H9 (cell line): ENCODE measurements around the gene IL25. TPM values are rescaled to one million over a fixed set of nuclear protein-coding genes. Genes with fewer than 3 reads are reported as not detected.

Experiments
- DNase-seq: peaks from one replicate; pipeline ENCODE4 v3.0.0-alpha.2; 2017
- H2AFZ ChIP-seq: one replicate; pipeline ENCODE4 v1.6.1; 2013; ENCODE audit warnings: mild to moderate bottlenecking, low read length, control low read depth, moderate library complexity
- H2AK5ac ChIP-seq: 2 replicates; pipeline ENCODE4 v1.6.1; 2013; ENCODE audit warnings: low read length, control low read depth, mixed read lengths; ENCODE audit not compliant: insufficient read length
- H2BK120ac ChIP-seq: one replicate; pipeline ENCODE4 v1.6.1; 2013; ENCODE audit warnings: low read depth, mild to moderate bottlenecking, low read length, control low read depth, inconsistent platforms; ENCODE audit not compliant: poor library complexity, severe bottlenecking
- H2BK12ac ChIP-seq: 2 replicates; pipeline ENCODE4 v1.6.1; 2013; ENCODE audit warnings: low read length, control low read depth, mixed read lengths, low read depth; ENCODE audit not compliant: insufficient read length
- H2BK15ac ChIP-seq: 2 replicates; pipeline ENCODE4 v1.6.1; 2013; ENCODE audit warnings: low read depth, low read length, control low read depth
- H2BK20ac ChIP-seq: one replicate; pipeline ENCODE4 v1.6.1; 2013; ENCODE audit warnings: low read depth, mild to moderate bottlenecking, low read length, control low read depth, inconsistent platforms; ENCODE audit not compliant: poor library complexity, severe bottlenecking
- H2BK5ac ChIP-seq: 2 replicates; pipeline ENCODE4 v1.6.1; 2013; ENCODE audit warnings: low read length, control low read depth, mixed read lengths; ENCODE audit not compliant: insufficient read length
- H3K14ac ChIP-seq: 2 replicates; pipeline ENCODE4 v1.6.1; 2013; ENCODE audit warnings: low read length, control low read depth; ENCODE audit not compliant: insufficient read depth
- H3K18ac ChIP-seq: 2 replicates; pipeline ENCODE4 v1.6.1; 2013; ENCODE audit warnings: low read depth, mild to moderate bottlenecking, mixed read lengths, low read length, control low read depth; ENCODE audit not compliant: insufficient read length
- H3K23ac ChIP-seq: 2 replicates; pipeline ENCODE4 v1.6.1; 2013; ENCODE audit warnings: low read length, control low read depth, mixed read lengths, low read depth; ENCODE audit not compliant: insufficient read length
- H3K23me2 ChIP-seq: 2 replicates; pipeline ENCODE4 v1.6.1; 2013; ENCODE audit warnings: low read depth, mild to moderate bottlenecking, mixed read lengths, low read length, control low read depth; ENCODE audit not compliant: insufficient read length, poor library complexity, severe bottlenecking
- H3K27ac ChIP-seq: 2 replicates; pipeline ENCODE4 v1.5.1; 2013; ENCODE audit warnings: low read length, control low read depth, mixed read lengths, low read depth; ENCODE audit not compliant: insufficient read length
- H3K27me3 ChIP-seq: 2 replicates; pipeline ENCODE4 v1.6.1; 2013; ENCODE audit warnings: low read length, control low read depth, inconsistent platforms; ENCODE audit not compliant: insufficient read depth
- H3K4ac ChIP-seq: 2 replicates; pipeline ENCODE4 v1.6.1; 2013; ENCODE audit warnings: low read depth, mild to moderate bottlenecking, control low read depth, inconsistent platforms, low read length, moderate library complexity
- H3K4me1 ChIP-seq: 2 replicates; pipeline ENCODE4 v1.6.1; 2013; ENCODE audit warnings: low read length, control low read depth, inconsistent platforms; ENCODE audit not compliant: insufficient read depth
- H3K4me2 ChIP-seq: 2 replicates; pipeline ENCODE4 v1.6.1; 2013; ENCODE audit warnings: low read length, control low read depth, mixed read lengths; ENCODE audit not compliant: insufficient read length, insufficient read depth
- H3K56ac ChIP-seq: 2 replicates; pipeline ENCODE4 v1.6.1; 2013; ENCODE audit warnings: low read depth, mild to moderate bottlenecking, mixed read lengths, low read length, control low read depth; ENCODE audit not compliant: insufficient read length
- H3K79me1 ChIP-seq: 2 replicates; pipeline ENCODE4 v1.6.1; 2013; ENCODE audit warnings: low read depth, mild to moderate bottlenecking, moderate library complexity, low read length, control low read depth, inconsistent platforms; ENCODE audit not compliant: insufficient read depth, poor library complexity, severe bottlenecking
- H3K79me2 ChIP-seq: 2 replicates; pipeline ENCODE4 v1.6.1; 2013; ENCODE audit warnings: low read length, control low read depth, inconsistent platforms; ENCODE audit not compliant: insufficient read depth
- H3K9ac ChIP-seq: 2 replicates; pipeline ENCODE4 v1.6.1; 2013; ENCODE audit warnings: low read length, control low read depth, mixed read lengths; ENCODE audit not compliant: insufficient read length; ENCODE audit errors: extremely low read depth
- H3K9me3 ChIP-seq: one replicate; pipeline ENCODE4 v1.6.1; 2013; ENCODE audit warnings: low read depth, low read length, inconsistent platforms; ENCODE audit not compliant: control insufficient read depth
- H3T11ph ChIP-seq: one replicate; pipeline ENCODE4 v1.6.1; 2013; ENCODE audit warnings: mild to moderate bottlenecking, low read length, control low read depth, inconsistent platforms
- H4K20me1 ChIP-seq: one replicate; pipeline ENCODE4 v1.6.1; 2013; ENCODE audit not compliant: control insufficient read depth, insufficient read length, insufficient read depth
- H4K5ac ChIP-seq: 2 replicates; pipeline ENCODE4 v1.6.1; 2013; ENCODE audit warnings: low read depth, mild to moderate bottlenecking, mixed read lengths, low read length, control low read depth; ENCODE audit not compliant: insufficient read length
- H4K8ac ChIP-seq: replicated peaks from 2 replicates; pipeline ENCODE4 v1.6.1; 2013; ENCODE audit warnings: low read length, control low read depth, mixed read lengths, low read depth; ENCODE audit not compliant: insufficient read length
- H4K91ac ChIP-seq: 2 replicates; pipeline ENCODE4 v1.6.1; 2013; ENCODE audit warnings: low read depth, mild to moderate bottlenecking, moderate library complexity, mixed read lengths, low read length, control low read depth; ENCODE audit not compliant: insufficient read length
- H3K27ac Mint-ChIP-seq, 3 experiments: 2 replicates in 2 of 3; 3 replicates in 1 of 3; pipeline ENCODE4 v1.8.0; 2020 to 2021; ENCODE audit warnings: mixed read lengths in 3 of 3, mild to moderate bottlenecking in 1 of 3, moderate library complexity in 1 of 3
- H3K27me3 Mint-ChIP-seq: 2 replicates; pipeline ENCODE4 v1.8.0; 2021; ENCODE audit warnings: low read depth, mild to moderate bottlenecking, moderate library complexity, mixed read lengths
- H3K36me3 Mint-ChIP-seq, 3 experiments: 2 replicates in 2 of 3; 3 replicates in 1 of 3; pipeline ENCODE4 v1.8.0; 2020 to 2021; ENCODE audit warnings: low read depth in 3 of 3, mixed read lengths in 3 of 3; ENCODE audit not compliant: insufficient read depth in 1 of 3
- H3K4me1 Mint-ChIP-seq, 2 experiments: 2 replicates each; pipeline ENCODE4 v1.8.0; 2020; ENCODE audit warnings: mixed read lengths in 2 of 2
- H3K4me3 Mint-ChIP-seq, 2 experiments: 2 replicates in 1 of 2; 3 replicates in 1 of 2; pipeline ENCODE4 v1.8.0; 2020 to 2021; ENCODE audit warnings: mild to moderate bottlenecking in 2 of 2, mixed read lengths in 2 of 2, moderate library complexity in 1 of 2
- H3K9me3 Mint-ChIP-seq, 2 experiments: 2 replicates in 1 of 2; 3 replicates in 1 of 2; pipeline ENCODE4 v1.8.0; 2020; ENCODE audit warnings: mild to moderate bottlenecking in 2 of 2, mixed read lengths in 2 of 2, moderate library complexity in 1 of 2
- WGBS: extraction: QIAGEN DNeasy Blood & Tissue Kit; methylation state at CpG from one replicate; pipeline ENCODE4 v1.1.7; 2013; ENCODE audit warnings: missing lambda C conversion rate, low lambda C conversion rate, mixed read lengths; ENCODE audit not compliant: insufficient read length; ENCODE audit errors: extremely low coverage; 5-methylcytosine and 5-hydroxymethylcytosine counted together
- total RNA-seq: library from RNA; stranded (reverse); gene quantifications from 2 replicates; pipeline ENCODE4 v1.2.1, GENCODE V29; 2021
- TF ChIP-seq, protein P1 (sequence below): fragments of 200-600 bp; sonication (generic); conservative IDR thresholded peaks from 3 replicates; pipeline ENCODE4 v1.8.0; 2021; ENCODE audit warnings: antibody characterized with exemption, mild to moderate bottlenecking

IL25 gene
- total RNA-seq, 1 experiment from 2014 or later = not detected

DNA sequence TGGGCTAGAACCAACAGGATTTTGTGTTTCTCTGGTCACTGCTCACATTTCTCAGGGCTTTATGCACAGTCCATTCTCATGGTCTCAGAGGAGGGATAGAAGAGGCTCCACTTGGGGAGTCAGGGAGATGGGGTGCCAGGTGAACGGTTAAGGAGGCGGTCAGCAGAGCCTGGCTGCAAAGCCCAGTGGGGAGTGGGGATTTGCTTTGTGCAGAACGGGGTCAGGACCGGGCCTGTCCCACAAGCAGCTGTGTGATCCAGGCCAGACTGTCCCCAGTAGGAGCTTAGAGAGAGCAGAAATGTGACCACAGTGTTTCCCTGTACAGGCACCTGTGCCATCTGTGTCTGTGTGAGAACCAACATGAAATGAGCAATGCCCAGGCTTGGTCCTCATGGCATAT lies 8.4 kb downstream of the IL25 start:
- no peaks in the 10 kb centered on the region for H4K20me1 ChIP-seq
- H3K27me3 ChIP-seq = no peaks in the 10 kb centered on the region; the same call in 1 of the 2 replicates
- no peak overlapping the region for H3K14ac ChIP-seq
- H2BK120ac ChIP-seq = no peak overlapping the region
- no peak overlapping the region for H2AFZ ChIP-seq
- H3T11ph ChIP-seq = no peak overlapping the region
- no peak overlapping the region for H4K8ac ChIP-seq
- no peaks in the 10 kb centered on the region for H3K9me3 Mint-ChIP-seq
- H3K27me3 Mint-ChIP-seq = peaks cover 67% of the 10 kb centered on the region
- no peak overlapping the region for H3K18ac ChIP-seq
- H3K4me3 Mint-ChIP-seq = no peak overlapping the region; a peak in 1 of 5 replicates
- no peaks in the 10 kb centered on the region for H3K23me2 ChIP-seq
- no peak overlapping the region for H2BK15ac ChIP-seq
- H2BK12ac ChIP-seq = no peak overlapping the region
- H3K27ac Mint-ChIP-seq = no peak overlapping the region; a peak in 1 of 7 replicates
- peaks cover 9 to 20% of the 10 kb centered on the region in 2 experiments for H3K4me1 Mint-ChIP-seq
- no peak overlapping the region for H3K9ac ChIP-seq
- no peak overlapping the region for H2AK5ac ChIP-seq
- no peaks in the 10 kb centered on the region for H3K4me1 ChIP-seq
- no peaks in the 10 kb centered on the region for H3K9me3 ChIP-seq
- H3K56ac ChIP-seq = no peak overlapping the region
- WGBS = no CpG with 5 or more reads among the region's 4 CpGs
- H4K5ac ChIP-seq = no peak overlapping the region
- no peaks in the 10 kb centered on the region; a peak in 1 of 7 replicates for H3K36me3 Mint-ChIP-seq
- TF ChIP-seq, protein P1, sequence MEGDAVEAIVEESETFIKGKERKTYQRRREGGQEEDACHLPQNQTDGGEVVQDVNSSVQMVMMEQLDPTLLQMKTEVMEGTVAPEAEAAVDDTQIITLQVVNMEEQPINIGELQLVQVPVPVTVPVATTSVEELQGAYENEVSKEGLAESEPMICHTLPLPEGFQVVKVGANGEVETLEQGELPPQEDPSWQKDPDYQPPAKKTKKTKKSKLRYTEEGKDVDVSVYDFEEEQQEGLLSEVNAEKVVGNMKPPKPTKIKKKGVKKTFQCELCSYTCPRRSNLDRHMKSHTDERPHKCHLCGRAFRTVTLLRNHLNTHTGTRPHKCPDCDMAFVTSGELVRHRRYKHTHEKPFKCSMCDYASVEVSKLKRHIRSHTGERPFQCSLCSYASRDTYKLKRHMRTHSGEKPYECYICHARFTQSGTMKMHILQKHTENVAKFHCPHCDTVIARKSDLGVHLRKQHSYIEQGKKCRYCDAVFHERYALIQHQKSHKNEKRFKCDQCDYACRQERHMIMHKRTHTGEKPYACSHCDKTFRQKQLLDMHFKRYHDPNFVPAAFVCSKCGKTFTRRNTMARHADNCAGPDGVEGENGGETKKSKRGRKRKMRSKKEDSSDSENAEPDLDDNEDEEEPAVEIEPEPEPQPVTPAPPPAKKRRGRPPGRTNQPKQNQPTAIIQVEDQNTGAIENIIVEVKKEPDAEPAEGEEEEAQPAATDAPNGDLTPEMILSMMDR = no peak
- no peak overlapping the region for H3K23ac ChIP-seq
- H3K4me2 ChIP-seq = no peak overlapping the region
- no peak overlapping the region for H2BK5ac ChIP-seq
- no peak for DNase-seq
- H3K79me1 ChIP-seq = no peaks in the 10 kb centered on the region
- H2BK20ac ChIP-seq = no peak overlapping the region
- H3K4ac ChIP-seq = no peak overlapping the region
- no peak overlapping the region for H3K27ac ChIP-seq
- H3K79me2 ChIP-seq = no peaks in the 10 kb centered on the region
- no peak overlapping the region for H4K91ac ChIP-seq
